Fibroblast of the aortic adventitia (primary cell): ENCODE data around the gene DCHS1. TPM values are rescaled to one million over a fixed set of nuclear protein-coding genes. Genes with fewer than 3 reads are reported as not detected.

Experiments used
- DNase-seq: peaks from one replicate; pipeline ENCODE4 v3.0.0-alpha.2; 2010; ENCODE audit warnings: low read depth
- H3K4me3 ChIP-seq: 2 replicates; pipeline ENCODE4 v1.5.1; 2011; ENCODE audit warnings: low read depth, mild to moderate bottlenecking, control low read depth, low read length, moderate library complexity
- total RNA-seq: library from RNA; depleted of rRNA; stranded (reverse); fragments of >200 nt; gene quantifications from 2 replicates; pipeline ENCODE4 v1.2.3, GENCODE V29; 2012; ENCODE audit warnings: low replicate concordance
- TF ChIP-seq, protein P1 (sequence below): IDR thresholded peaks from 2 replicates; pipeline ENCODE4 v1.5.1; 2011; ENCODE audit warnings: mild to moderate bottlenecking, low read length, control low read depth, inconsistent platforms; ENCODE audit not compliant: insufficient read depth

DCHS1 gene
- total RNA-seq, 1 donor, result 19.0 TPM

DNA sequence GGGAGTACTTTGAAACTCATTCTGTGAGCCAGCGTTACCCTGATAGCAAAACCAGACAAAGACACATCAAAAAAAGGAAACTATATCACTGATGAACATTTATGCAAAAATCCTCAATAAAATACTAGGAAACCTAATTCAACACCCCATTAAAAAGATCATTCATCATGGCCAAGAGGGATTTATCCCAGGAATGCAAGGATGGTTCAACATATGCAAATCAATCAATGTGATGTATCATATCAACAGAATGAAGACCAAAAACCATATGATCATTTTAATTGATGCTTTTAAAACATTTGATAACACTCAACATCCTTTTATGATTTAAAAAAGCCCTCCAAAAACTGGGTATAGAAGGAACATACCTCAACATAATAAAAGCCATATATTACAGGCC, 72.0 kb downstream of the DCHS1 start:
- no peak overlapping the region for H3K4me3 ChIP-seq
- no peak for DNase-seq
- TF ChIP-seq, protein P1, sequence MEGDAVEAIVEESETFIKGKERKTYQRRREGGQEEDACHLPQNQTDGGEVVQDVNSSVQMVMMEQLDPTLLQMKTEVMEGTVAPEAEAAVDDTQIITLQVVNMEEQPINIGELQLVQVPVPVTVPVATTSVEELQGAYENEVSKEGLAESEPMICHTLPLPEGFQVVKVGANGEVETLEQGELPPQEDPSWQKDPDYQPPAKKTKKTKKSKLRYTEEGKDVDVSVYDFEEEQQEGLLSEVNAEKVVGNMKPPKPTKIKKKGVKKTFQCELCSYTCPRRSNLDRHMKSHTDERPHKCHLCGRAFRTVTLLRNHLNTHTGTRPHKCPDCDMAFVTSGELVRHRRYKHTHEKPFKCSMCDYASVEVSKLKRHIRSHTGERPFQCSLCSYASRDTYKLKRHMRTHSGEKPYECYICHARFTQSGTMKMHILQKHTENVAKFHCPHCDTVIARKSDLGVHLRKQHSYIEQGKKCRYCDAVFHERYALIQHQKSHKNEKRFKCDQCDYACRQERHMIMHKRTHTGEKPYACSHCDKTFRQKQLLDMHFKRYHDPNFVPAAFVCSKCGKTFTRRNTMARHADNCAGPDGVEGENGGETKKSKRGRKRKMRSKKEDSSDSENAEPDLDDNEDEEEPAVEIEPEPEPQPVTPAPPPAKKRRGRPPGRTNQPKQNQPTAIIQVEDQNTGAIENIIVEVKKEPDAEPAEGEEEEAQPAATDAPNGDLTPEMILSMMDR, result no peak

DNA sequence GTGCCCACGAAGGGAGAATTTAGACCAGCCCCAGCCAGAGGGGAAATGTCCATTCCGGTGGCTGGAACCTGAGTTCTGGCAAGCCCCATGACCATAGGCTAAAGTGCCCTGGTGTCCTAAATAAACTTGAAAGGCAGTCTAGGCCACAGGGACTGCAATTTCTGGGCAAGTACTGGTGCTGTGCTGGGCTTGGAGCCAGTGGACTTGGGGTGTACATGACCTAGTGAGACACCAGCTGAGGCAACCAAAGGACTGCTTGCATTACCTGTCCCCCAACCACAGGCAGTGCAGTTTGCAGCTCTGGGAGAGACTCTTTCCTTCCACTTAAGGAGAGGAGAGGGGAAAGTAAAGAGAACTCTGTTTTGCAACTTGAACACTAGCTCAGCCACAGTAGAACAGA, 75.9 kb downstream of the DCHS1 start:
- H3K4me3 ChIP-seq, result no peak overlapping the region
- no peak for DNase-seq
- TF ChIP-seq, protein P1, result no peak

DNA sequence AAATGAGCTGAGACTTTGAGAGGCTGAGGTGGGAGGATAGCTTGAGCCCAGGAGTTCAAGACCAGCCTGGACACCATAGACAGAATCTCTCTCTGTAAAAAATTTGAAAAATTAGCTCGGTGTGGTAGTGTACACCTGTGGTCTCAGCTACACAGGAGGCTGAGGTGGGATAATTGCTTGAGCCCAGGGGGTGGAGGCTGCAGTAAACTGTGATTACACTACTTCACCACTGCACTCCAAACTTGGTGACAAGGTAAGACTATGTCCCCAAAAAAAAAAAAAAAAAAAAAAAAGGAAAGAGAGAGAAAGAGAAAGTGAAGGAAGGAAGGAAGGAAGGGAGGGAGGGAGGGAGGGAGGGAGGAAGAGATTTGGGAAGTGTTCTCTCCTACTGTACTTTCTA, 77.5 kb downstream of the DCHS1 start:
- no peak for DNase-seq
- TF ChIP-seq, protein P1, result no peak
- H3K4me3 ChIP-seq, result no peak overlapping the region

DNA sequence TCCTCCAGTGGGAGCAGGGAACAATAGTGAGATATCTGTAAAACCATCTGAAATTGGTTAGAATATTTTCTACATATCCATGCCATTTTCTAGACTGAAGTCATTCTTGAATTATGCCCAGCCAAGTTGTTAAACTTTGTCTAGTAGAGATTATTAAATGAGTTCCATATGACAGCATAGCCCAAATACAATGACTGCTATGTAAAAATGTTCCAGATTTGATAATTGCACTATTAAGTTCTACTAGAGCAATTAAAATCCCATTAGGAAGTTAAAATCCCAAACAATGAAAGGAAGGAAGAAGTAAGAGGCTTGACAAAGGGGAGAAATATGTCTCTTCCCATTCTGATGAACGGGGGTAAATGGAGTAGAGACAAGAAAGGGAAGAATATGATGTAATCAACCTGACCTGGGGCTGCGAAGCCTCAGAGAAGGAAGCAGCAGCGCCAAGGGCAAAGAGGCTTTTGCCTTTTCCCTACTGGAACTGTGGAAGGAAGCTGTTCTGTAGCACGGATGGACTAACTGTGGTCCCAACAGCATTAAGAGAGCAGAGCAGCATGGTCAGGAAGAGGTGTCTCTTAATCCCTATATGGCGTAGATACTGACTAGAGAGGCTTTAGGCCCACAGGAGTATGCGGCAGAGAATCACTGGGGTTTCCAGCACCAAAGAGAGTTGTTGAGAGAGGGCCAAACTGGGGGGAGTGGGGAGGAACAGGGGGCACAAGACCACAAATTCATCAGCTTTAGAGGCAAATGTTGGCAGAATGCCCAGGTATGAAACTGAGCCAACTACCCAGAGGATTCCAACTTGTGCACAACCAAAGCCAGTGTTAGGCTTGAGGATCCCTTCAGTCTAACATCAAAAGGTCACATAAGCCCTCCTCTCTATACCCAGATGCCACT, 78.9 kb downstream of the DCHS1 start:
- peak; percentile 88 for DNase-seq
- TF ChIP-seq, protein P1, result no peak
- no peak overlapping the region for H3K4me3 ChIP-seq

DNA sequence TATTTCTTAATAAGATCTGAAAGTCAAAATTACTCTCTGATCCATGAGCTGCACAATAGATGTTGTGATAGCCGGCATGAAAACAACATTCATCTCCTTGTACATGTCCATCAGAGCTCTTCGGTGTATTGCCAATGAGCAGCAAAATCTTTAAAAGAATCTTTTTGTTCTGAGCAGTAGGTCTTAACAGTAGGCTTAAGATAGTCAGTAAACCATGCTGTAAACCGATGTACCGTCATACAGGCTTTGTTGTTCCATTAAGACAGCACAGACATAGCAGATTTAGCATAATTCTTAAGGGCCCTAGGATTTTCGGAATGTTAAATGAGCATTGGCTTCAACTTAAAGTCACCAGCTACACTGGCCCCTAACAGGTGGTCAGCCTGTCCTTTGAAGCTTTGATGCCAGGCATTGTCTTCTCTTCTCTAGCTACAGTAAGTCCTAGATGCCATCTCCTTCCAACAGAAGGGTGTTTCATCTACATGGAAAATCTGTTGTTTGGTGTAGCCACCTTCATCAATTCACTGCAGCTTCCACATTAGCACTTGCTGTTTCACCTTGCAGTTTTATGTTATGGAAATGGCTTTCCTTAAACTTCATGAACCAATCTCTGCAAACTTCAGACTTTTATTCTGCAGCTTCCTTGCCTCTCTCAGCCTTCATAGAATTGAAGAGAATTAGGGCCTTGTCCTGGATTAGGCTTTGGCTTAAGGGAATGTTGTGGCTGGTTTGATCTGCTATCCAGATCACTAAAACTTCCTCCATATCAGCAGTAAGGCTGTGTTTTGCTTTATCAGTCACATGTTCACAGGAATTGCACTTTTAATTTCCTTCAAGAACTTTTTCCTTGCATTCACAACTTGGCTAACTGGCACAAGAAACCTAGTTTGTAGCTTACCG, 80.5 kb downstream of the DCHS1 start:
- TF ChIP-seq, protein P1, result no peak

DNA sequence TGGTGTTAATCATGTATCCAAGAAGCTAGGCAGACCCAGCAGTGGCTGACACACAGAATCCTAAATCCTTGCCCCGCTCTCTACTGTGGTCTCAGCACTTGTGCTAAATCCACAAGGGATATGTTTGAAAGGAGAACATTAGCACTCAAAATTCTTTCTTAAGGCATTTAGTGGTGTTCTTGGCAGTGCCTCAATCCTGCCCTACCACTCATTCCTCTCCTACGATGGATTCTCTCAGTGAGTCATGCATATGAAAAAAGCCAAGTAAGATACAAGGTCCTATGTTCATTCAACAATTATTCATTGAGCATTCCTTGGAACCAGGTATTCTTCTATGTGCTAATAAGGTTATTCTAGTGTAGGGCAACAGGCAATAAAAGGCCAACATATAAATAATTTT, 83.4 kb downstream of the DCHS1 start:
- TF ChIP-seq, protein P1, result no peak
- H3K4me3 ChIP-seq, result no peak overlapping the region
- DNase-seq, result peak; percentile 89

More for the DNA sequence above, 80.5 kb downstream of the DCHS1 start:
- no peak for DNase-seq
- H3K4me3 ChIP-seq, result no peak overlapping the region
